GM10248 (cell line): ENCODE results near the gene SLC9B1.

Experiments
- CTCF ChIA-PET: fragments of 300-600 bp; sonication (Branson Sonifier 250); formaldehyde crosslinking; extraction: SDS; loops from one replicate; lab custom pipeline; 2021; ENCODE audit warnings: antibody characterized with exemption; lab: Yijun Ruan, JAX
- POLR2A ChIA-PET: fragments of 350-650 bp; sonication (Branson Sonifier 250); formaldehyde crosslinking; extraction: SDS; loops from one replicate; lab custom pipeline; 2020; ENCODE audit warnings: antibody characterized with exemption; lab: Yijun Ruan, JAX
- DNase-seq: peaks from one replicate; pipeline ENCODE4 v3.0.0; 2012; ENCODE audit errors: extremely low spot score
- TF ChIP-seq, protein P1 (sequence below): IDR thresholded peaks from 2 replicates; pipeline ENCODE4 v1.5.1; 2012; ENCODE audit warnings: mild to moderate bottlenecking, low read depth; ENCODE audit errors: extremely low read depth, missing control alignments, control extremely low read depth

SLC9B1 gene

DNA sequence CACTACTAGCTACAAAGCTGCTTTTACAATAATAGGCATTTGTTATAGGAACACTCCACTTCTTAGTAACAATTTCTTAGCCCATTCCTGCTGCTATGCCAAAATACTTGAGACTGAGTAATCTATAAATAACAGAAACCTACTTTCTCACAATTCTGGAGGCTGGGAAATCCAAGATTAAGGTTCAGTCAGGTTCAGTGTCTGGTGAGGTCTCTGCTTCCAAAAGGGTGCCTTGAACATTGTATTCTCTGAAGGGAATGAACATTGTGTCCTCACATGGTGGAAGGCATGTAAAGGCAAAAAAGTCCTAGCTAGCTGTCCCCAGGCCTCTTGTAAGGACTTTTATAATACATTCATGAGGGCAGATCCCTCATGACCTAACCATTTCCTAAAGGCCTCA, 7.0 kb downstream of the SLC9B1 start:
- CTCF ChIA-PET: interaction anchor here (0.8 to 2.3 kb wide), 4 partner anchors 12 to 87 kb away, joined by 3 to 4 read pairs (median 4); partner anchors contain the start of gene BDH2
- DNase-seq: no peak
- POLR2A ChIA-PET: no interaction called here
- TF ChIP-seq, protein P1, sequence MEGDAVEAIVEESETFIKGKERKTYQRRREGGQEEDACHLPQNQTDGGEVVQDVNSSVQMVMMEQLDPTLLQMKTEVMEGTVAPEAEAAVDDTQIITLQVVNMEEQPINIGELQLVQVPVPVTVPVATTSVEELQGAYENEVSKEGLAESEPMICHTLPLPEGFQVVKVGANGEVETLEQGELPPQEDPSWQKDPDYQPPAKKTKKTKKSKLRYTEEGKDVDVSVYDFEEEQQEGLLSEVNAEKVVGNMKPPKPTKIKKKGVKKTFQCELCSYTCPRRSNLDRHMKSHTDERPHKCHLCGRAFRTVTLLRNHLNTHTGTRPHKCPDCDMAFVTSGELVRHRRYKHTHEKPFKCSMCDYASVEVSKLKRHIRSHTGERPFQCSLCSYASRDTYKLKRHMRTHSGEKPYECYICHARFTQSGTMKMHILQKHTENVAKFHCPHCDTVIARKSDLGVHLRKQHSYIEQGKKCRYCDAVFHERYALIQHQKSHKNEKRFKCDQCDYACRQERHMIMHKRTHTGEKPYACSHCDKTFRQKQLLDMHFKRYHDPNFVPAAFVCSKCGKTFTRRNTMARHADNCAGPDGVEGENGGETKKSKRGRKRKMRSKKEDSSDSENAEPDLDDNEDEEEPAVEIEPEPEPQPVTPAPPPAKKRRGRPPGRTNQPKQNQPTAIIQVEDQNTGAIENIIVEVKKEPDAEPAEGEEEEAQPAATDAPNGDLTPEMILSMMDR: no peak

GRCh38 chr4:103012060-103012459, 7.4 kb downstream of the SLC9B1 start:
- ChIA-PET CTCF (interaction anchor here (1.2 to 2.3 kb wide), 2 partner anchors 11 to 35 kb away, joined by 4 read pairs; no protein-coding TSS in a partner anchor), POLR2A (no interaction called here)
- DNase-seq: no peak
- TF ChIP-seq, protein P1: no peak

GRCh38 chr4:103011378-103012025, 8.0 kb downstream of the SLC9B1 start:
- ChIA-PET POLR2A (no interaction called here), CTCF (interaction anchor here (1.0 to 1.4 kb wide), 2 partner anchors 80 to 251 kb away, joined by 3 read pairs; partner anchors contain the start of gene MANBA)
- TF ChIP-seq, protein P1: no peak
- DNase-seq: no peak

GRCh38 chr4:103010804-103011203, 8.7 kb downstream of the SLC9B1 start:
- DNase-seq: no peak
- CTCF ChIA-PET: interaction anchor here (1.0 to 1.4 kb wide), 5 partner anchors 81 to 580 kb away, joined by 3 to 6 read pairs (median 3); partner anchors contain the start of gene MANBA
- POLR2A ChIA-PET: no interaction called here
- TF ChIP-seq, protein P1: no peak

- POLR2A ChIA-PET: interaction anchor here (0.6 kb wide), 1 partner anchor 182 kb away, joined by 3 read pairs; the partner anchor contains the start of gene UBE2D3
These were observed 10.4 kb downstream of the SLC9B1 start for GRCh38 chr4:103008875-103009729.

More at GRCh38 chr4:103008875-103009729, 10.4 kb downstream of the SLC9B1 start:
- CTCF ChIA-PET: interaction anchor here (0.8 to 2.9 kb wide), 21 partner anchors 9 to 578 kb away, joined by 3 to 15 read pairs (median 4); partner anchors contain the start of gene SLC9B1
- peak; percentile 62 for DNase-seq
- TF ChIP-seq, protein P1: peak; percentile 68
